ENCODE measurements around the gene SLC39A5. TPM values are rescaled to one million over a fixed set of nuclear protein-coding genes. Genes with fewer than 3 reads are reported as not detected.

SLC39A5 gene
- total and polyA plus RNA-seq, 2 of the 13 experiments (the other 11 are each of a cell fraction or from before 2014, with no cell fraction given) = 59.7 to 101 TPM

- TF ChIP-seq MBD4 (IDR thresholded peaks at IDR 0.05; ENCODE audit: borderline replicate concordance, low read length) (no peak), ZBTB1 (CRISPR knock-in tag; IDR thresholded peaks at IDR 0.05; ENCODE audit: borderline replicate concordance) (no peak), TCF7L2 (IDR thresholded peaks at IDR 0.05; ENCODE audit: low read depth, low read length) (no peak), PLSCR1 (CRISPR knock-in tag; IDR thresholded peaks at IDR 0.05; ENCODE audit: borderline replicate concordance) (no peak), ETV6 (CRISPR knock-in tag; conservative IDR thresholded peaks at IDR 0.05) (no peak), CEBPB (IDR thresholded peaks at IDR 0.05; ENCODE audit: borderline replicate concordance, low read depth, low read length) (no peak), NR1H2 (CRISPR knock-in tag; IDR thresholded peaks at IDR 0.05; ENCODE audit: borderline replicate concordance, low read depth) (no peak), CCDC6 (CRISPR knock-in tag; IDR thresholded peaks at IDR 0.05) (peak; percentile 68; the same call in 1 of the 2 replicates), ZNF772 (CRISPR knock-in tag; IDR thresholded peaks at IDR 0.05) (no peak), KLF6 (CRISPR knock-in tag; IDR thresholded peaks at IDR 0.05) (no peak), NCOA5 (CRISPR knock-in tag; IDR thresholded peaks at IDR 0.05) (no peak), ZBTB39 (CRISPR knock-in tag; IDR thresholded peaks at IDR 0.05) (no peak), YY1 (IDR thresholded peaks at IDR 0.05; ENCODE audit: insufficient read depth, insufficient replicate concordance, low read depth, low read length) (no peak), TBX3 (IDR thresholded peaks at IDR 0.05; ENCODE audit: borderline replicate concordance) (0 out of 2 replicates have a peak, but pooled peaks have one; percentile 6), KDM4B (CRISPR knock-in tag; IDR thresholded peaks at IDR 0.05) (no peak), RCOR2 (CRISPR knock-in tag; IDR thresholded peaks at IDR 0.05) (no peak), ATF7 (IDR thresholded peaks at IDR 0.05) (no peak), ATF7 (CRISPR knock-in tag; IDR thresholded peaks at IDR 0.05) (peak; percentile 50; the same call in 1 of the 2 replicates), BRF2 (CRISPR knock-in tag; IDR thresholded peaks at IDR 0.05) (no peak), FIP1L1 (IDR thresholded peaks at IDR 0.05; ENCODE audit: borderline replicate concordance, insufficient read depth, low read depth, low read length) (no peak), HDAC1 (CRISPR knock-in tag; IDR thresholded peaks at IDR 0.05) (peak; percentile 48), NRL (CRISPR knock-in tag; IDR thresholded peaks at IDR 0.05; ENCODE audit: borderline replicate concordance) (no peak), ZSCAN31 (CRISPR knock-in tag; IDR thresholded peaks at IDR 0.05; ENCODE audit: low read depth) (no peak), ZNF138 (CRISPR knock-in tag; IDR thresholded peaks at IDR 0.05; ENCODE audit: low read depth) (no peak), ASH2L (IDR thresholded peaks at IDR 0.05; ENCODE audit: insufficient read length, low read depth, low read length) (peak; percentile 88), ZC3H4 (CRISPR knock-in tag; IDR thresholded peaks at IDR 0.05; ENCODE audit: borderline replicate concordance) (no peak)
Measured at GRCh38 chr12:56230432-56231183, 757 bp downstream of the SLC39A5 start (continued).

Data from HepG2 (cell line).